NCI-H748 (cell line): Measurements from ENCODE around the gene MLYCD.

Source experiments
- DNase-seq: peaks from one replicate; lab custom pipeline; 2025; ENCODE audit not compliant: unreplicated experiment; lab: John Stamatoyannopoulos, UW

MLYCD gene

GRCh38 chr16:83925095-83925905 lies 26.4 kb downstream of the MLYCD start:
- DNase-seq = no peak

DNA sequence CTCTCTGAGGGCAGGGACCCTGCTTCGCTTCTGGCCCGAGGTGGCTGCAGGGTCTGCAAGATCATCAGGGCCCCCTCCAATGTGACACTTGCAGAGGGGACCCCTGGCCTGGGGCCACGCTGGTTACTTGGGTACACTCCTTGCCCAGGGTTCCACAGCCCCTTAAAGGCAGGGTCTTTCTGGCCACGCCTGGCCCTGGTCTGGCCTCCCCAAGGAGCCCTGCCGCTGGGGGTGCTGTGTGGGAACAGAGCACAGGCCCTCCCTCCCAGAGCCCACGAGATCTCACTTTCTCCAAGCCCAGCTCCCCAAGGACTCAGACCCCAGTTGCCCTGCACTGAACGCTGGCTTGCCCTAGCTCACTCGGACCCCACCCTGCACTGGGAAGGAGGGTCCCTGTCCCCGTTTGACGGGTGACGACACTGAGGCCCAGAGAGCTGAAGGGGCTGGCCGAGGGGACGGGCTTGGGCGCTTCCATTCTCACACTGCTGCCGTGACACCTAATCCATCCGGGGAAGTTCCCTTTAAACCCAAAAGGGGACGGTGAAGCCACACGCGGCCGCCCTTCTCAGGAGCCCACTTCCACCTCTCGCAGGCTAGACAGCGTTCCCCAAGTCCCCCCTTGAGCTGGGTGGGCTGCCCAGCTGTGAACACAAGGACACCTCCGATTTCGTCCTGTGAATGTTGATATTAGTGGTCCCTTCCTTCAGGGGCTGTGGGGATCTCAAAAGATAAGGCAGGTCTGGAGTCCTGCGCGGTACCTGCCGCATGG lies 27.2 kb downstream of the MLYCD start:
- no peak for DNase-seq

- peak; percentile 74 for DNase-seq
These were observed 27.9 kb downstream of the MLYCD start for GRCh38 chr16:83926726-83927397.

DNA sequence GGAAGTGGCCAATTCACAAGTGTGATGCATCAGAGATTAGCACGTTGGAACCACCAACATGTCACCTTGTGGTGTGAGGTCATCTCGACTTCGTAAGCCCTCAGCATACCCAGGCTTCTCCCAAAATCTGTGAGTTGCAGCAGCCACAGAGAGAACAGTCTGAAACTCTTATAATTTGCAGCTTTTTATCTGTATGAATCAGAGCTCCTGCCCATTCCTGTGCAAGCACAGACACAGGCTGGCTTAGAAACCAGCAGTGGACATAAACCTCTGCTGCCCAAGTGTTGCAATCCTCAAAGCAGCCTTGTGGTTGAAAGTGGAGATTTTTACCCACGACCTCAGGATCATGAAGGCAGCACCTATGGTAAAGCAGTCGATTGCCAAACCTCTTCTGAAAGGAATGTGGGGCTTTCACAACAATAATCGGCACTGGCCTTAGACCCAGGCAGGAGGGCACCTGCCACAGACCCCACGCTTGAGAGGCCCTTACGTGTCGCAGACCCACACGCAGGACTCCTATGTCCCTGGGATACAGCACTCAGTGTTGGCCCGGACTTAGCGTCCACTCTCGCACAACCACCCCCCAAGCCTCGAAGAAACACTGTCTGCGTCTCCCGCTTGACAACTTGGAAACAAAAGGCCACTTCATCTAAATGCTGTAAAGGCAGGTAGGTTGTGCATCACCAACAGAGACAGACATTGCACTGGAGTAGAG lies 29.6 kb downstream of the MLYCD start:
- no peak for DNase-seq

DNA sequence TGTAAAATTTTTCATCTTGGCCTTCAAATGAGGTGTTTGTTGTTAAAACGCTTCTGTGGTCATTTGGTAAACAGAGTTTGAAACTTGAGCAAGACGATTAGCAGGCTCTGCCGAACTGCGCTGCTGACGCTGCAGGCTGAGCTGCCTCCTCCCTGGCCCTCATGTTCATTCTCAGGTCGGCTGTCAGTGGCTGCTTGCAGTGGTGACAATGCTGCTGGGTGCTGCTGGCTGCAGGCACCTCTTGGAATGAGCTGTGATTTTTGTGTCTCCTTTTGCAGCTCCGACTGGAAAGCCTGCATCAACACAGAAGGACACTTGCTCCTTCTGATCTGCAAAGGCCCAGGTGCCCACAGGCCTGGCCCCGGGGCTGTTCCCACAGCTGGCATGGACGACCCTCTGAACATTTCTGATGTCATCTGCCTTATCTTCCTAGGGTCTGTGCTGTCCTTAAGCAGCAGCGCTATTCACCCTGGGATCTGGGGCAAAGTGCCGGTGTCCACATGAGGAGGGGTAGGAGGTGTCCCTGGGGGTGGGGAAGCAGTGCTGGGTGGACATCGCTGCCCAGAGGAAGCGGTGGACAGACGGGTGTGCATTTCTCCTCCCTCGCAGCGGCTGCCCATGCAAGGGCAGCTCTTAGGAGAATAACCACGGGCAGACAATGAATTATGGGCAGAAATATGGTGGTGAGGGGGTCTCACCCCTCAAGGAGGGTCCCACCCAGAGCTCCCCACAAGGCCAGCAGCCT lies 31.1 kb downstream of the MLYCD start:
- no peak for DNase-seq

DNA sequence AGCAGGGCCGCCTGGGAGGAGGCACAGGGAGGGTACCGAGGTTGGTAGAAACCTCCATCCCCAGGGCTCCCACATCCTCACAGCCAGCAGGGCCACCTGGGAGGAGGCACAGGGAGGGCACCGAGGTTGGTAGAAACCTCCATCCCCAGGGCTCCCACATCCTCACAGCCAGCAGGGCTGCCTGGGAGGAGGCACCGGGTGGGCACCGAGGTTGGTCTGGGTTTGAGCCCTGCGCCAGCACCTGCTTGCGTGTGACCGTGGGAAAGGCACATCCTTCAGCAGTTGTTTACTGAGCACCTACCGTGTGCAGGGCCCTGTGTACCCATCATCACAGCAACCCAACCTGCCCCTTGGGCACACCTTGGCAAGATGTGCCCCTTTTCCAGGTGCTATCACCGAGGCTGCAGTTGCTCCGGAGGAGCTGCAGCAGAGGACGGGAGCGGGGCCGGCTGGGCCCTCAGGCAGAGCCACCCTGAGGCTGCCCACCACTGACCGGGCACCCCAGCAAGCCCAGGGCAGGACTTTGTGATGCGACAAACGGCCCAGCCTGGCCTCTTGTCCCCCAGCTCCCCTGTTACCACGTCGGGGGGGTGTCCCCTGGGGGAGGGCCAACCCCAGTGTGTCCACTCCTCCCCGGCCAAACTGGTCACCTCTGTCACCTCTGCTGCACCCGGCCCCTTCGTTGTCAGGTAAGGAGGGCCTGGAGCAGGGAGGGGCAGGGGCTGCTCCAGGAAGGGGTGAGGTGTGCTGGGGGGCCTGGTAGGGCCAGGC lies 32.0 kb downstream of the MLYCD start:
- no peak for DNase-seq

DNA sequence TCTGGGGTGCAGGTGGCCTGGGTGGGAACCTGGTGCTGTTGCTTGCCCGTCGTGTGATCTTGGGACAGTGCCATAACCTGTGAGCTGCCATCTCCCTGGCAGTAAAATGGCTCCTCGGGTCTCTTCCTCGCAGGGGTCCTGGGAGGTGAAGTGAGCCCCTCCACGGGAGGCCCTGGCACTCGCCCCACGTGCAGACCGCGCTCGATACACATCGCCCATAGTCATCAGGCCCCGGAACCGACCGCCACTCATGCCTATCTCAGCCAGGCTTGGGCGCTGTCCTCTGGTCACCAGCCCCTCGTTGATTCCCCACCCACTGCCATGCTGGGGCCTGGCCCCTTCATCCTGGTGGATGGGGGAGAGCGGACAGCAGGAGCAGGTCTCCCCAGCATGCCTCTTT lies 32.6 kb downstream of the MLYCD start:
- no peak for DNase-seq

DNA sequence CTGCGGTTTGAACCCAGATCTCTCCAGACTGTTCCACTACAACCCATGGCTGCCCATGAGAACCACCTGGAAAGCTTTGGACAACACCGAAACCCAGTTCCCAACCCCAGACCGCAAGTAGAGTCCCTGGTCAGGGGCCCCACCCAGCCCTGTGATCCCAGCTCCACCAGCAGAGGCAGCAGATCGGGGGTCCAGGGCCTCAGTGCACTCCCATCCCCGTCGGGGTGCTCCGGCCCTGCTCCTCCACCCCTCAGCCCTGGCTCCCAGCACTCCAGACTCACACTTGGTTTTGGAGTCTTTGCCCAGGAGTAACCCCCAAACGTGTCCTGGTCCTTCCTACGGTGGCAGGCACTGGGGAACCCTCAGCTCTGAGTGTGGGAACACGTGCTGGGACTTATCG lies 33.4 kb downstream of the MLYCD start:
- DNase-seq = no peak

GRCh38 chr16:83932955-83933673 lies 34.2 kb downstream of the MLYCD start:
- DNase-seq = no peak

- no peak for DNase-seq
These were observed 35.2 kb downstream of the MLYCD start for GRCh38 chr16:83933885-83934683.

DNA sequence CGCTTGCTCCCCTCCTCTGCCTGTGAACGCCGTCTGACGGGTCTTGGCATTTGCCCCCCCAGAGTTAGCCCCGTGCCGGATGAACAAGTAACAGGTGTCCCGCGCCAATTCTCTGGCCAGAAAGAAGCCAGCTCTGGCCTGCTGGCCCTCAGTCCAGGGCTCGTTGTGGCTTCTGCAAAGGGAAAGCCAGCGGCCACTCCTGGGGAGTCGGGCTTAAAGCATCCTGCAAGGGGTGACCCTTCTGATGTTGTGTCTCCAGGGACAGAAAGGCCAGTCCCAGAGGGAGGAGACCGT lies 35.7 kb downstream of the MLYCD start:
- no peak for DNase-seq

- no peak for DNase-seq
These were observed 36.3 kb downstream of the MLYCD start for GRCh38 chr16:83935005-83935857.

DNA sequence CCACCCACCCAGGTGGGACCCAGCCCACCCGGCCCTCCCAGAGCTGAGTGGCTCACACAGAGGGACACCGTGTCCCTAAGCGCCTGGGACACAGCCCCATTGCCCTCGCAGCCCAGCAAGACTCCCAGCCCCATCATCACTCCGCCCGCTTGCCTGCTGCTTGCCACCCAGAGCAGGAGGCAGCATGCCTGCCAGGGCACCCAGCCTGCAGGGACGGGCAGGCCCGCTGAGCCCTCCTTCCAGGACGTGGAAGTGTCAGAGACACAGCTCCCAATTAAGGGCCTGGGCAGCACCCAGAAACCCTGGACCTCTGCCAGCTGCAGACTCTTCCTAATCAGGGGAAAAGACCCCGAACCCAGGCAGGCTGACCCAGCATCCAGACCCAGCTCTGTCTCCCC lies 36.9 kb downstream of the MLYCD start:
- DNase-seq = no peak

DNA sequence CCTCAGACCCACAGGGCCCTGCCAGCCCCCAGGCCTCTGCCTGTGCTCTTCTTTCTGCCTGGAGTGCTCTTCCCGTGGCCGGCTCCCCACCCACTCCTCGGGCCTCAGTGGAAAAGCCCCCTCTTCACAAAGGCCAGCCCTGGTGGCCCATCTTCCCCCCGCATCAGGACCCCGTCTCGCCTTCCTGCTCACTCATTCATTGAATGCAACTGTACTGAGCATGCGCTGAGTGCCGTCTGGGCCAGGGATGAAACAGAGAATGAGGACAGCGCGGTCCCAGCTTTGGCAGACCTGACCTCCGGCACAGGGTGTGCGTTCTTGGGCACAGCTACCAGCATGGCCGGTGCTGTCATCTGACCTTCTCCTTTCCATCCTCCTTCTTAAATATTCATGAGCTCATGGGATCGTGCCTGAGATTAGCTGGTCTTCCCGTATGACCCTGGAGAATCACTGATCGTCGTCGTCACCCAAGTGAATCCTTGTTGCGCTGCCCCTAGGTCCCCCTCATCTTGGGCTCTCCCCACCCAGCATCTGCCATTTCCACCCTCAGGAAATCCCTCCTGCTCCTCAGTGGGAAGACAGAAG lies 37.8 kb downstream of the MLYCD start:
- no peak for DNase-seq

GRCh38 chr16:83937267-83937666 lies 38.4 kb downstream of the MLYCD start:
- no peak for DNase-seq

- DNase-seq = no peak
These were observed 39.3 kb downstream of the MLYCD start for GRCh38 chr16:83937922-83938885.
